Measurements from ENCODE around the gene NKAIN2.

DNA sequence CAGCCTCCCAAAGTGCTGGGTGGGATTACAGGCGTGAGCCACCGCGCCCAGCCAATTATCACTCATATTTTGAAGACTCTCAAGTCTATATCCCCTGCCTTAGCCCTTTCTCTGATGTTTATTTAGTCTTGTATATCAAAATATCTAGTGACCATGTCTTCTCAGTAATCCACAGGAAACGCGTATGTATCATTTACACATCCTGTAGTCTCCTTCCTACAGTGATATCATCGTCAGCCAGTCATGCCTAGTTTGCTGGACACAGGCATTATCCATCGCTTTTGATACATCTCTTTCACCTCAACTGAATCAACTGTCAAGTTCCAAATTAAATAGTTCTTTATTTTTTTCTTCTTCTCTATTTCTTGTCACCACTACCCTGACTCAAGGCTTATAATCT, 223.7 kb downstream of the NKAIN2 start:
- TF ChIP-seq, protein P1, sequence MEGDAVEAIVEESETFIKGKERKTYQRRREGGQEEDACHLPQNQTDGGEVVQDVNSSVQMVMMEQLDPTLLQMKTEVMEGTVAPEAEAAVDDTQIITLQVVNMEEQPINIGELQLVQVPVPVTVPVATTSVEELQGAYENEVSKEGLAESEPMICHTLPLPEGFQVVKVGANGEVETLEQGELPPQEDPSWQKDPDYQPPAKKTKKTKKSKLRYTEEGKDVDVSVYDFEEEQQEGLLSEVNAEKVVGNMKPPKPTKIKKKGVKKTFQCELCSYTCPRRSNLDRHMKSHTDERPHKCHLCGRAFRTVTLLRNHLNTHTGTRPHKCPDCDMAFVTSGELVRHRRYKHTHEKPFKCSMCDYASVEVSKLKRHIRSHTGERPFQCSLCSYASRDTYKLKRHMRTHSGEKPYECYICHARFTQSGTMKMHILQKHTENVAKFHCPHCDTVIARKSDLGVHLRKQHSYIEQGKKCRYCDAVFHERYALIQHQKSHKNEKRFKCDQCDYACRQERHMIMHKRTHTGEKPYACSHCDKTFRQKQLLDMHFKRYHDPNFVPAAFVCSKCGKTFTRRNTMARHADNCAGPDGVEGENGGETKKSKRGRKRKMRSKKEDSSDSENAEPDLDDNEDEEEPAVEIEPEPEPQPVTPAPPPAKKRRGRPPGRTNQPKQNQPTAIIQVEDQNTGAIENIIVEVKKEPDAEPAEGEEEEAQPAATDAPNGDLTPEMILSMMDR (conservative IDR thresholded peaks at IDR 0.05): no peak
- TF ChIP-seq ZFX (IDR thresholded peaks at IDR 0.05): no peak

Measured in C4-2B (cell line).